Mesothelial cell of epicardium (in vitro differentiated cells): ENCODE results near the gene TTC28. TPM values are rescaled to one million over a fixed set of nuclear protein-coding genes. Genes with fewer than 3 reads are reported as not detected.

Source experiments
- DNase-seq, 2 experiments: peaks; one replicate each; pipeline ENCODE4 v3.0.0; 2021; ENCODE audit warnings: low spot score in 2 of 2; ENCODE audit not compliant: unreplicated experiment in 2 of 2
- H3K27ac Mint-ChIP-seq: 2 replicates; pipeline ENCODE4 v1.8.0; 2021; ENCODE audit warnings: mixed read lengths
- H3K27me3 Mint-ChIP-seq: 2 replicates; pipeline ENCODE4 v1.8.0; 2021; ENCODE audit warnings: low read depth, mixed read lengths
- H3K36me3 Mint-ChIP-seq: 2 replicates; pipeline ENCODE4 v1.8.0; 2021; ENCODE audit warnings: mixed read lengths
- H3K4me1 Mint-ChIP-seq: 2 replicates; pipeline ENCODE4 v1.8.0; 2021; ENCODE audit warnings: mixed read lengths
- H3K4me3 Mint-ChIP-seq: 2 replicates; pipeline ENCODE4 v1.8.0; 2021; ENCODE audit warnings: mild to moderate bottlenecking, moderate library complexity, mixed read lengths
- H3K9me3 Mint-ChIP-seq: 2 replicates; pipeline ENCODE4 v1.8.0; 2021; ENCODE audit warnings: mixed read lengths
- total RNA-seq: library from RNA; stranded (reverse); gene quantifications from 3 replicates; pipeline ENCODE4 v1.2.1, GENCODE V29; 2021
- TF ChIP-seq, protein P1 (sequence below): fragments of 200-600 bp; sonication (generic); IDR thresholded peaks from one replicate; pipeline ENCODE4 v1.5.0; 2021; ENCODE audit warnings: antibody characterized with exemption; ENCODE audit not compliant: unreplicated experiment

Gene TTC28
- total RNA-seq, 1 donor from 2014 or later: 95.9 TPM

DNA sequence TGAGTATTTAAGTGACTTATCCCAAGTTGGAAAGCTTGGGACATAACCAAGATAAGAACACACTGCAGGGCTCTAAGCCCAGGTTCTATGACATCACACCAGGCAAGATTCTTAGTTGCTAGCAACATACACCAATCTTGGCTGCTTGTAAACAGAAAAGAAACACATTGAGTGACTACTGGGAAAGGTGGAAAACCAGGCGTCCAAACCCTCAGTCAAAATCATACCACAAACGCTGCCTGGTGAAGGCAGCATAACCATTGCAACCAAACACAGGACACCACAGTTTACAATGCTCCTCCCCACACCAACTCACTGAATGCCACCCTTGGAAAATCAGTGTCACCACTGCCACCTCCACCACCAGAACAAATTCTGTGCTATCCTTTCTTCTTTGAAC is 379.9 kb downstream of the TTC28 start:
- TF ChIP-seq, protein P1, sequence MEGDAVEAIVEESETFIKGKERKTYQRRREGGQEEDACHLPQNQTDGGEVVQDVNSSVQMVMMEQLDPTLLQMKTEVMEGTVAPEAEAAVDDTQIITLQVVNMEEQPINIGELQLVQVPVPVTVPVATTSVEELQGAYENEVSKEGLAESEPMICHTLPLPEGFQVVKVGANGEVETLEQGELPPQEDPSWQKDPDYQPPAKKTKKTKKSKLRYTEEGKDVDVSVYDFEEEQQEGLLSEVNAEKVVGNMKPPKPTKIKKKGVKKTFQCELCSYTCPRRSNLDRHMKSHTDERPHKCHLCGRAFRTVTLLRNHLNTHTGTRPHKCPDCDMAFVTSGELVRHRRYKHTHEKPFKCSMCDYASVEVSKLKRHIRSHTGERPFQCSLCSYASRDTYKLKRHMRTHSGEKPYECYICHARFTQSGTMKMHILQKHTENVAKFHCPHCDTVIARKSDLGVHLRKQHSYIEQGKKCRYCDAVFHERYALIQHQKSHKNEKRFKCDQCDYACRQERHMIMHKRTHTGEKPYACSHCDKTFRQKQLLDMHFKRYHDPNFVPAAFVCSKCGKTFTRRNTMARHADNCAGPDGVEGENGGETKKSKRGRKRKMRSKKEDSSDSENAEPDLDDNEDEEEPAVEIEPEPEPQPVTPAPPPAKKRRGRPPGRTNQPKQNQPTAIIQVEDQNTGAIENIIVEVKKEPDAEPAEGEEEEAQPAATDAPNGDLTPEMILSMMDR: no peak
- no peak overlapping the region for H3K4me3 Mint-ChIP-seq
- DNase-seq: no peak
- H3K27ac Mint-ChIP-seq: peak overlapping the region; percentile 64
- peaks cover 36% of the 10 kb centered on the region for H3K4me1 Mint-ChIP-seq
- no peaks in the 10 kb centered on the region for H3K27me3 Mint-ChIP-seq
- no peaks in the 10 kb centered on the region for H3K36me3 Mint-ChIP-seq
- no peaks in the 10 kb centered on the region for H3K9me3 Mint-ChIP-seq

DNA sequence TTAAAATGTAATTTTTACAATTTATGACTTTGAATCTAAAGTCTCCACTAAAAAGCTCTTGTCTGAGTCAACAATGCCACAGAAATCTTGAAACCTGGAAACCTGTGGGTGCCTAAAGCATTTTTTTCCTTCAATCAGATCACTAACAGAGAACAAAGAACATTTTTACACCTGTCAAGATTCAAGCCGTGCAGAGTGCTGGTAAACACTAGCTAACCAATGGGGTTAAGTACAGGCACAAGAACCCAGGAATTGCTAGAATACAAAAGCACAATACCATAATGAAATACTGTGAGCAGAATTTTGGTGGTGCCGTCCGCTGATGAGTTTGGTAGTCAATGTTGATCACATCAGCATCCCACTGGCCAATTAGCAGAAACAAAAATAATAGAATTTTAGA is 380.3 kb downstream of the TTC28 start:
- DNase-seq: no peak
- Mint-ChIP-seq H3K27me3 (no peaks in the 10 kb centered on the region), H3K27ac (peak overlapping the region; percentile 82), H3K36me3 (no peaks in the 10 kb centered on the region), H3K9me3 (no peaks in the 10 kb centered on the region), H3K4me3 (no peak overlapping the region), H3K4me1 (peaks cover 31% of the 10 kb centered on the region)
- TF ChIP-seq, protein P1: no peak

DNA sequence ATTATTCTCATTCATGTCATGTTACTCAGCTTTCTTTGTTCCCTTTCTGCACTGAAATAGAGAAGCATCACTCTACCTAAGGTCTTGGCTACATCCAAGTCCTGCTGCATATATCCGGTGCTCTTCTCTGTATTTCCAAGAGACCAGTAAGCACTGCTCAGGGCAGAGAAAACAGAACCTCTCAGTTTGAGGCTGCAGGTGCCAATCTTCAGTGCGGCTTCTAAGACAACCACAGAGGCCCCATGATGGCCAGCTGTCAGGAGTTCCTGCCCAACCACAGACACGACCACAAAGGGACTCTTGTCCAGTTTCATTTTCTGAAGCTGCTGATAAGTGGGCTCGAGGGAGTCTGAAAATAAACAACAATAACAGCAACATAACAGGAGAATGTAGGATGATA is 382.1 kb downstream of the TTC28 start:
- peaks cover 5% of the 10 kb centered on the region for H3K36me3 Mint-ChIP-seq
- no peak for DNase-seq
- H3K27me3 Mint-ChIP-seq: no peaks in the 10 kb centered on the region
- H3K4me3 Mint-ChIP-seq: no peak overlapping the region
- no peak overlapping the region for H3K27ac Mint-ChIP-seq
- TF ChIP-seq, protein P1: no peak
- peaks cover 31% of the 10 kb centered on the region for H3K4me1 Mint-ChIP-seq
- H3K9me3 Mint-ChIP-seq: no peaks in the 10 kb centered on the region

DNA sequence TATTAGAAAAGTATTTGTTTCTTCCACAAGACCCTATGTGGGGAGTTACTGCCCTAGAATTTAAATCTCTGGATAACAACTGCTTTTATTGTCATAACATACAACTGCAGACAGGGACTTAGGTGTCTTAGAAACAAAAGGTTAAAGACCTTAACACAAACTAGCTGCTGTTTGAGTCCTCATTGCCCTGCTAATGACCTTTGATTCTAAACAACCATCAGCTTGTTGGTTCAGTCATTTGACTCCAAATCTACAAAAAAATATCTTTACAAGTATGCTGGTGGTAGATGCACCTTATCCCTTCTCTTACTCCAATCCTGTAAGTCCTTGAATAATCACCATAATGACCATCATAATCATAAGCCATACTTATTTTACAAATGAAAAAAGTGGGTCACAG is 383.2 kb downstream of the TTC28 start:
- no peak overlapping the region for H3K27ac Mint-ChIP-seq
- H3K4me3 Mint-ChIP-seq: no peak overlapping the region
- TF ChIP-seq, protein P1: no peak
- DNase-seq: no peak
- H3K27me3 Mint-ChIP-seq: no peaks in the 10 kb centered on the region
- peaks cover 33% of the 10 kb centered on the region for H3K4me1 Mint-ChIP-seq
- no peaks in the 10 kb centered on the region for H3K9me3 Mint-ChIP-seq
- H3K36me3 Mint-ChIP-seq: peaks cover 5% of the 10 kb centered on the region

DNA sequence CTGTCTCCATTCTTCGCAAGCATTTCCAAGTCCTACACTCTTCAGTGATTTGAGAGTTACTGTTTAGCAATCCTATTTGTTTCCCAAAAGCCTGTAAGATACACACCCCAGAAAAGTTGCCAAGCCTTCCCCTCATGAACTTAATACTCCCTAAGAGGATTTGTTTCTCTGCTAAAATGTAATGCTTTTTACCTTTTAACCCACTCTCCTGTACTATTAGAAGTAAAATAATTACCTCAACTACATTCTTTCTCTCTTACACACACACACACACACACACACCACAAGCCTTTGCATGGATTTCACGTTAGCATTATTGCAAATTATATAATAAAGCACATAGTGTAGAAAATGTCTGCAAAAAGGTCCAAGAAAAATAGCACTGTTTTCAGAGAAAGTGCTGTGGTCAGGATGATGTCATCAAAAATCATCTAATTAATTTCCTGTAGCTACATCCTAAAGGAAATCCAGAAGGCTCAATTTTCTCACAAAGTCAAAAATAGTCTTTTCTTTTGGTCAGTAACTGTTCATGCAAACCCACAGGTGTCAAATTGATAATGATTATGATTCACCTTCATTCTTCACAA is 396.5 kb downstream of the TTC28 start:
- Mint-ChIP-seq H3K4me3 (no peak overlapping the region), H3K9me3 (no peaks in the 10 kb centered on the region), H3K27me3 (no peaks in the 10 kb centered on the region), H3K36me3 (no peaks in the 10 kb centered on the region), H3K27ac (peak overlapping the region; percentile 82), H3K4me1 (peaks cover 12% of the 10 kb centered on the region)
- TF ChIP-seq, protein P1: no peak
- no peak for DNase-seq
